Muscle layer of duodenum (tissue), 2 donors: ENCODE measurements around the gene TOP2B.

Experiments used
- H3K27ac ChIP-seq: one replicate; pipeline ENCODE4 v1.7.0; 2013; ENCODE audit warnings: mild to moderate bottlenecking, low read length
- H3K27me3 ChIP-seq: one replicate; pipeline ENCODE4 v1.7.0; 2013; ENCODE audit warnings: low read depth, mild to moderate bottlenecking, control low read depth, low read length
- H3K36me3 ChIP-seq, 2 donors: one replicate each; pipeline ENCODE4 v1.7.0; 2013; ENCODE audit warnings: low read length in 2 of 2, control low read depth in 1 of 2, mild to moderate bottlenecking in 1 of 2; ENCODE audit not compliant: insufficient read depth in 2 of 2, control insufficient read depth in 1 of 2
- H3K4me1 ChIP-seq, 2 donors: one replicate each; pipeline ENCODE4 v1.7.0; 2013; ENCODE audit warnings: low read length in 2 of 2, mild to moderate bottlenecking in 2 of 2, control low read depth in 1 of 2, moderate library complexity in 1 of 2; ENCODE audit not compliant: insufficient read depth in 2 of 2, control insufficient read depth in 1 of 2
- H3K4me3 ChIP-seq, 2 donors: one replicate each; pipeline ENCODE4 v1.7.0; 2013; ENCODE audit warnings: low read length in 2 of 2, low read depth in 1 of 2, mild to moderate bottlenecking in 1 of 2
- H3K9me3 ChIP-seq, 2 donors: one replicate each; pipeline ENCODE4 v1.7.0; 2013; ENCODE audit warnings: low read length in 2 of 2, control low read depth in 1 of 2, mild to moderate bottlenecking in 1 of 2; ENCODE audit not compliant: control insufficient read depth in 1 of 2
- donor health status: healthy.

Gene TOP2B

GRCh38 chr3:25554376-25554775 lies 110.3 kb downstream of the TOP2B start:
- Histone ChIP-seq H3K36me3 (no peaks in the 10 kb centered on the region), H3K27me3 (no peaks in the 10 kb centered on the region), H3K4me3 (no peak overlapping the region), H3K27ac (no peak overlapping the region), H3K4me1 (peaks cover 0 to 4% of the 10 kb centered on the region in 2 donors), H3K9me3 (no peaks in the 10 kb centered on the region)

- Histone ChIP-seq H3K27ac (no peak overlapping the region), H3K27me3 (no peaks in the 10 kb centered on the region), H3K4me1 (no peaks in the 10 kb centered on the region), H3K36me3 (no peaks in the 10 kb centered on the region), H3K4me3 (no peak overlapping the region), H3K9me3 (no peaks in the 10 kb centered on the region)
Measured at GRCh38 chr3:25552251-25552650, 112.5 kb downstream of the TOP2B start.

GRCh38 chr3:25548836-25549235 lies 115.9 kb downstream of the TOP2B start:
- no peak overlapping the region for H3K4me3 ChIP-seq
- H3K9me3 ChIP-seq, result no peaks in the 10 kb centered on the region
- no peak overlapping the region for H3K27ac ChIP-seq
- H3K36me3 ChIP-seq, result no peaks in the 10 kb centered on the region
- no peaks in the 10 kb centered on the region for H3K27me3 ChIP-seq
- no peaks in the 10 kb centered on the region for H3K4me1 ChIP-seq

GRCh38 chr3:25547943-25548674 lies 116.6 kb downstream of the TOP2B start:
- Histone ChIP-seq H3K36me3 (no peaks in the 10 kb centered on the region), H3K27me3 (no peaks in the 10 kb centered on the region), H3K4me1 (no peaks in the 10 kb centered on the region), H3K4me3 (no peak overlapping the region), H3K27ac (no peak overlapping the region), H3K9me3 (no peaks in the 10 kb centered on the region)
